ENCODE data around the gene GPHN.

DNA sequence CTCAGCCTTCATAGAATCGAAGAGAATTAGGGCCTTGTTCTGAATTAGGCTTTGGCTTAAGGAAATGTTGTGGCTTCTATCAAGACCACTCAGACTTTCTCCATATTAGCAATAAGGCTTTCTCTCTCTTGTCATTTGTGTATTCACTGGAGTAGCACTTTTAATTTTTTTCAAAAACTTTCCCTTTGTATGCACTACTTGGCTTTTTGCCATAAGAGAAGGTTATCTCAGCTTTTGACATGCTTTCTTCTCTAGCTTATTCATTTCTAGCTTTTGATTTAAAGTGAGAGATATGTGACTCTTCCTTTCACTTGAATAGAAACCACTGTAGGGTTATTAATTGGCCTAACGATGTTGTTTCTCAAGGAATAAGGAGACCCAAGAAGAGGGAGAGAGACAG, 244.2 kb downstream of the GPHN start:
- TF ChIP-seq, protein P1, sequence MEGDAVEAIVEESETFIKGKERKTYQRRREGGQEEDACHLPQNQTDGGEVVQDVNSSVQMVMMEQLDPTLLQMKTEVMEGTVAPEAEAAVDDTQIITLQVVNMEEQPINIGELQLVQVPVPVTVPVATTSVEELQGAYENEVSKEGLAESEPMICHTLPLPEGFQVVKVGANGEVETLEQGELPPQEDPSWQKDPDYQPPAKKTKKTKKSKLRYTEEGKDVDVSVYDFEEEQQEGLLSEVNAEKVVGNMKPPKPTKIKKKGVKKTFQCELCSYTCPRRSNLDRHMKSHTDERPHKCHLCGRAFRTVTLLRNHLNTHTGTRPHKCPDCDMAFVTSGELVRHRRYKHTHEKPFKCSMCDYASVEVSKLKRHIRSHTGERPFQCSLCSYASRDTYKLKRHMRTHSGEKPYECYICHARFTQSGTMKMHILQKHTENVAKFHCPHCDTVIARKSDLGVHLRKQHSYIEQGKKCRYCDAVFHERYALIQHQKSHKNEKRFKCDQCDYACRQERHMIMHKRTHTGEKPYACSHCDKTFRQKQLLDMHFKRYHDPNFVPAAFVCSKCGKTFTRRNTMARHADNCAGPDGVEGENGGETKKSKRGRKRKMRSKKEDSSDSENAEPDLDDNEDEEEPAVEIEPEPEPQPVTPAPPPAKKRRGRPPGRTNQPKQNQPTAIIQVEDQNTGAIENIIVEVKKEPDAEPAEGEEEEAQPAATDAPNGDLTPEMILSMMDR (IDR thresholded peaks at IDR 0.05): no peak
- no peak for TF ChIP-seq POLR2A (IDR thresholded peaks at IDR 0.05)
